Right atrium auricular region (tissue), 2 donors: ENCODE results near the gene PEX14. TPM values are rescaled to one million over a fixed set of nuclear protein-coding genes. Genes with fewer than 3 reads are reported as not detected.

Source experiments
- DNase-seq: peaks from one replicate; pipeline ENCODE4 v3.0.0-alpha.2; 2019; ENCODE audit warnings: low spot score
- H3K27ac ChIP-seq, 2 donors: fragments of 200-600 bp; sonication (generic); 1 replicate in 1 of 2; 2 replicates in 1 of 2; pipeline ENCODE4 v1.5.1; 2016 to 2019
- H3K27me3 ChIP-seq, 2 donors: fragments of 200-600 bp; sonication (generic); one replicate each; pipeline versions ENCODE4 v1.5.1 to v1.6.0; 2017 to 2019
- H3K36me3 ChIP-seq: fragments of 200-600 bp; sonication (generic); one replicate; pipeline ENCODE4 v1.5.1; 2016
- H3K4me1 ChIP-seq, 2 donors: fragments of 200-600 bp; sonication (generic); one replicate each; pipeline versions ENCODE4 v1.5.1 to v1.6.0; 2017 to 2019
- H3K4me3 ChIP-seq, 2 donors: fragments of 200-600 bp; sonication (generic); 1 replicate in 1 of 2; 2 replicates in 1 of 2; pipeline ENCODE4 v1.5.1; 2017 to 2019; ENCODE audit warnings: mild to moderate bottlenecking in 1 of 2, moderate library complexity in 1 of 2
- H3K9me3 ChIP-seq, 2 donors: fragments of 200-600 bp; sonication (generic); one replicate each; pipeline ENCODE4 v1.5.1; 2019
- total RNA-seq, 2 donors: library from RNA; depleted of rRNA; stranded (reverse); fragments of >200 nt; gene quantifications; one replicate each; pipeline ENCODE4 v1.1.0, GENCODE V29; 2016
- TF ChIP-seq, protein P1 (sequence below), 2 donors: fragments of 200-600 bp; sonication (generic); IDR thresholded peaks; one replicate each; pipeline ENCODE4 v1.5.1; 2019; ENCODE audit warnings: antibody characterized with exemption in 2 of 2

The PEX14 gene
- total RNA-seq, 2 donors from 2014 or later, result 13.7 to 14.5 TPM

DNA sequence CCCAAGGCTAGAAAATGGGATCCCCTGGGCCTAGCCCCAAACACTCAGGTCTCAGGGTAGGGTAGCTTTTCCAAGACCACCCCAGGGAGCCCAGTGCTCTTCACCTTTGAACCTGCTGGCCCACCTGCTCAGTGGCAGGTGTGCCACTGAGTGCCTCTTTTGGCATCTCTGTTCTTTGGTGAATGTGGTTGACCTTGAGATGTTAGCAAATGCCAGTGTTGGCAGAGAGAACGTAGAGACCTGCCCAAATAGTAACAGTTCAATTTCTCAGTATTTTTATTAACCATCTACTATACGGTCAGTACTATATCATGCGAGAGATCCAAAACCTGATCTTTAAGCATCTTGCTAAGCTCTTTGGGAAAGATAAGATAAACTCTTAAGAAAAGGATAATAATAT, 128.2 kb downstream of the PEX14 start:
- Histone ChIP-seq H3K9me3 (no peaks in the 10 kb centered on the region), H3K27me3 (no peaks in the 10 kb centered on the region), H3K4me1 (no peaks in the 10 kb centered on the region), H3K4me3 (no peak overlapping the region), H3K36me3 (no peaks in the 10 kb centered on the region), H3K27ac (no peak overlapping the region)
- TF ChIP-seq, protein P1, sequence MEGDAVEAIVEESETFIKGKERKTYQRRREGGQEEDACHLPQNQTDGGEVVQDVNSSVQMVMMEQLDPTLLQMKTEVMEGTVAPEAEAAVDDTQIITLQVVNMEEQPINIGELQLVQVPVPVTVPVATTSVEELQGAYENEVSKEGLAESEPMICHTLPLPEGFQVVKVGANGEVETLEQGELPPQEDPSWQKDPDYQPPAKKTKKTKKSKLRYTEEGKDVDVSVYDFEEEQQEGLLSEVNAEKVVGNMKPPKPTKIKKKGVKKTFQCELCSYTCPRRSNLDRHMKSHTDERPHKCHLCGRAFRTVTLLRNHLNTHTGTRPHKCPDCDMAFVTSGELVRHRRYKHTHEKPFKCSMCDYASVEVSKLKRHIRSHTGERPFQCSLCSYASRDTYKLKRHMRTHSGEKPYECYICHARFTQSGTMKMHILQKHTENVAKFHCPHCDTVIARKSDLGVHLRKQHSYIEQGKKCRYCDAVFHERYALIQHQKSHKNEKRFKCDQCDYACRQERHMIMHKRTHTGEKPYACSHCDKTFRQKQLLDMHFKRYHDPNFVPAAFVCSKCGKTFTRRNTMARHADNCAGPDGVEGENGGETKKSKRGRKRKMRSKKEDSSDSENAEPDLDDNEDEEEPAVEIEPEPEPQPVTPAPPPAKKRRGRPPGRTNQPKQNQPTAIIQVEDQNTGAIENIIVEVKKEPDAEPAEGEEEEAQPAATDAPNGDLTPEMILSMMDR (IDR thresholded peaks at IDR 0.05), result no peak
- peak; percentile 13 for DNase-seq

DNA sequence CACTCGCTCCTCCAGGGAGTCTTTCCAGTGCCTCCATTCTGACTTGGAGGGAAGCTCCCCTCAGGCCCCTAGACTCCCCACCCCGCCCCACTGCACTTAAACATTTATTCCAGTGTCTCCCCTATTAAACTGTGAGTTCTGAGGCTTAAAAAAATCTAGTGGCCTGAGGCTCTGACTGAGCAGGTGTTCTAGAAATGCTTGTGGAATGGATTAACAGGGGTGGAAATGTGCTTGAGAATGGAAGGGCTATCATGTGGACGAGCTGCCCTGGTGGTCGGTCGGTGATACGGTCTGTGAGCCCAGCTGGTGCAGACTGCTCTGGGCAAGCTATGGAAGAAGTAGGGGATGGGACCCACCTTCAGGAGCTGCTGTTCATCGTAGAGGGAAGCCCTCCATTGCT, 130.2 kb downstream of the PEX14 start:
- Histone ChIP-seq H3K27me3 (no peaks in the 10 kb centered on the region), H3K4me1 (no peaks in the 10 kb centered on the region), H3K27ac (no peak overlapping the region), H3K36me3 (no peaks in the 10 kb centered on the region), H3K4me3 (no peak overlapping the region), H3K9me3 (no peaks in the 10 kb centered on the region)
- peak; percentile 11 for DNase-seq
- TF ChIP-seq, protein P1 (IDR thresholded peaks at IDR 0.05), result no peak

DNA sequence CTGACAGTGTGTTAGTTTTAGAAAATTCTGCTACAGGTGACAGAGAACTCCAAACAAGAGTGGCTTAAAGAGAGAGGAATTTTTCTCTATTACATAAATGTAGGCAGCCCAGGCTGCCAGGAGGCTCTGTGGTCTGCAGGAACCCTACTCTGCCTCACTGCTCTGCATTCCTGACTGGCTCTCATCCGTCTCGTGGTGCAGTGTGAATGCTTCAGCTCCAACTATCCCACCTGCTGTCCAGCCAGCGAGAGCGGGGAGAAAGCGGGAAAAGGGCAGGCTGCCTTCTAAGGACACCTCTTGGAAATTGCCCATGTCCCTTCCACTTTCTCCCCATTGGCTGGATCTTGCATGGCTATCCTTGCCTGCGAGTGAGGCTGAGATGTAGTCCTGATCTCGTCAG, 131.3 kb downstream of the PEX14 start:
- H3K4me1 ChIP-seq, result no peaks in the 10 kb centered on the region
- no peaks in the 10 kb centered on the region for H3K9me3 ChIP-seq
- TF ChIP-seq, protein P1 (IDR thresholded peaks at IDR 0.05), result no peak
- no peak overlapping the region for H3K27ac ChIP-seq
- no peak overlapping the region for H3K4me3 ChIP-seq
- H3K27me3 ChIP-seq, result no peaks in the 10 kb centered on the region
- peak; percentile 36 for DNase-seq
- H3K36me3 ChIP-seq, result no peaks in the 10 kb centered on the region

DNA sequence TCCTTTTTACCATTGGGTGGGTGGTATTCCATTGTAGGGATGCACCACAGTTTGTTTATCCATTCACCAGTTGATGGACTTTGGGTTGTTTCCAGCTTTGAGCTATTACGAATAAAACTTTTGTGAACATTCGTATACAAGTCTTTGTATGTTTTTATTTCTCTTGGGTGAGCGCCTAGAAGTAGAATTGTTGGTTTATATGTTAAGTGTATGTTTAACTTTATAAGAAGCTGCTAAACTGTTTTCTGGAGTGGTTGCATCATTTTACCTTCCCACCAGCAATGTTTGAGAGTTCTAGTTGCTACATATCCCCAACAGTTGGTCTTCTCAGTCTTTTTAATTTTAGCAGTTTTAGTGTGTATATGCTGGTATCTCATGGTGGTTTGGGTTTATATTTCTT, 132.5 kb downstream of the PEX14 start:
- no peak overlapping the region for H3K4me3 ChIP-seq
- H3K27ac ChIP-seq, result no peak overlapping the region
- H3K9me3 ChIP-seq, result no peaks in the 10 kb centered on the region
- H3K27me3 ChIP-seq, result no peaks in the 10 kb centered on the region
- TF ChIP-seq, protein P1 (IDR thresholded peaks at IDR 0.05), result no peak
- DNase-seq, result no peak
- no peaks in the 10 kb centered on the region for H3K36me3 ChIP-seq
- H3K4me1 ChIP-seq, result peaks cover 0 to 3% of the 10 kb centered on the region in 2 donors

DNA sequence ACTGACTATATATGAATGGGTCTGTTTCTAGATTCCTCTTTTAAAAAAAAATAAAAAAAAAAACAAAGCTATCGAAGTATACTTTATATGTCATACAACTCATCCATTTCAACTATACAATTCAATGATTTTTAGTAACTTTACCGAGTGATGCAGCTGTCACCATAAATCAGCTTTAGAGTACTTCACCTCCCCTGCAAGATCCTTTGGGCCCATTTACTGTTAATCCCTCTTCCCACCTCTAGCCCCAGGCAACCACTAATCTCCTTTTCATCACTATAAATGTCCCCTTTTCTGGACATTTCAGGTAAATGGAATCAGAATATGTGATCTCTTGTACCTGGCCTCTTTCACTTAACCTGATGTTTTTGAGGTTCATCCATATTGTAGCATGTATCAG, 133.9 kb downstream of the PEX14 start:
- Histone ChIP-seq H3K9me3 (no peaks in the 10 kb centered on the region), H3K27me3 (no peaks in the 10 kb centered on the region), H3K36me3 (no peaks in the 10 kb centered on the region), H3K4me1 (peaks cover 0 to 7% of the 10 kb centered on the region in 2 donors), H3K27ac (no peak overlapping the region), H3K4me3 (no peak overlapping the region)
- TF ChIP-seq, protein P1 (IDR thresholded peaks at IDR 0.05), result no peak
- no peak for DNase-seq

DNA sequence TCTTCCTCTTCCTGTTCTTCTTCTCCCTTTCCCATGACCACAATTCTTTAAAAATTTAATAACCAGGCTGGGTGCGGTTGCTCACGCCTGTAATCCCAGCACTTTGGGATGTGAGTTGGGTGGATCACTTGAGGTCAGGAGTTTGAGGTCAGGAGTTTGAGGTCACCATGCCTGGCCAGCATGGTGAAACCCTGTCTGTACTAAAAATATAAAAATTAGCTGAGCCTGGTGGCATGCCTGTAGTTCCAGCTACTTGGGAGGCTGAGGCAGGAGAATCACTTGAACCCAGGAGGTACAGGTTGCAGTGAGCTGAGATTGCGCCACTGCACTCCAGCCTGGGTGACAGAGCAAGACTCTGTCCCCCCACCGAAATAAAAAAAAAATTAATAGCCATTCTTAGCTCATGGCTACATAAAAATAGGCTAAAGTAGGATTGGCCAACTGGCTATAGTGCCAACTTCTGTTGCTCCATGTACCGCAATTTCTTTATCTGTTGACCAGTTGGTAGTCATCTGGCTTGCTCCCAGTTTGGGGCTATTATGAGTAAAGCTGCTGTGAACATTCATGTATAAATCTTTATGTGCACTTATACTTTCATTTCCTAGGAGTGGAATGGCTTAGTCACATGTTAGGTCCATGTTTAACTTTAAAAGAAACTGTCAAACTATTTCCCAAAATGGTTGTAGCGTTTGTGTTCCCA, 136.3 kb downstream of the PEX14 start:
- no peak for DNase-seq
- Histone ChIP-seq H3K27me3 (no peaks in the 10 kb centered on the region), H3K27ac (no peak overlapping the region), H3K4me1 (peaks cover 0 to 7% of the 10 kb centered on the region in 2 donors), H3K36me3 (no peaks in the 10 kb centered on the region), H3K9me3 (no peaks in the 10 kb centered on the region), H3K4me3 (no peak overlapping the region)
- TF ChIP-seq, protein P1 (IDR thresholded peaks at IDR 0.05), result no peak
